Iris pigment epithelial cell (primary cell): ENCODE data around the gene ABCC3.

ENCODE experiments used
- DNase-seq: peaks from one replicate; pipeline ENCODE4 v3.0.0-alpha.2; 2011; ENCODE audit warnings: low read depth

The ABCC3 gene, protein sequence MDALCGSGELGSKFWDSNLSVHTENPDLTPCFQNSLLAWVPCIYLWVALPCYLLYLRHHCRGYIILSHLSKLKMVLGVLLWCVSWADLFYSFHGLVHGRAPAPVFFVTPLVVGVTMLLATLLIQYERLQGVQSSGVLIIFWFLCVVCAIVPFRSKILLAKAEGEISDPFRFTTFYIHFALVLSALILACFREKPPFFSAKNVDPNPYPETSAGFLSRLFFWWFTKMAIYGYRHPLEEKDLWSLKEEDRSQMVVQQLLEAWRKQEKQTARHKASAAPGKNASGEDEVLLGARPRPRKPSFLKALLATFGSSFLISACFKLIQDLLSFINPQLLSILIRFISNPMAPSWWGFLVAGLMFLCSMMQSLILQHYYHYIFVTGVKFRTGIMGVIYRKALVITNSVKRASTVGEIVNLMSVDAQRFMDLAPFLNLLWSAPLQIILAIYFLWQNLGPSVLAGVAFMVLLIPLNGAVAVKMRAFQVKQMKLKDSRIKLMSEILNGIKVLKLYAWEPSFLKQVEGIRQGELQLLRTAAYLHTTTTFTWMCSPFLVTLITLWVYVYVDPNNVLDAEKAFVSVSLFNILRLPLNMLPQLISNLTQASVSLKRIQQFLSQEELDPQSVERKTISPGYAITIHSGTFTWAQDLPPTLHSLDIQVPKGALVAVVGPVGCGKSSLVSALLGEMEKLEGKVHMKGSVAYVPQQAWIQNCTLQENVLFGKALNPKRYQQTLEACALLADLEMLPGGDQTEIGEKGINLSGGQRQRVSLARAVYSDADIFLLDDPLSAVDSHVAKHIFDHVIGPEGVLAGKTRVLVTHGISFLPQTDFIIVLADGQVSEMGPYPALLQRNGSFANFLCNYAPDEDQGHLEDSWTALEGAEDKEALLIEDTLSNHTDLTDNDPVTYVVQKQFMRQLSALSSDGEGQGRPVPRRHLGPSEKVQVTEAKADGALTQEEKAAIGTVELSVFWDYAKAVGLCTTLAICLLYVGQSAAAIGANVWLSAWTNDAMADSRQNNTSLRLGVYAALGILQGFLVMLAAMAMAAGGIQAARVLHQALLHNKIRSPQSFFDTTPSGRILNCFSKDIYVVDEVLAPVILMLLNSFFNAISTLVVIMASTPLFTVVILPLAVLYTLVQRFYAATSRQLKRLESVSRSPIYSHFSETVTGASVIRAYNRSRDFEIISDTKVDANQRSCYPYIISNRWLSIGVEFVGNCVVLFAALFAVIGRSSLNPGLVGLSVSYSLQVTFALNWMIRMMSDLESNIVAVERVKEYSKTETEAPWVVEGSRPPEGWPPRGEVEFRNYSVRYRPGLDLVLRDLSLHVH (N-terminal part only)

DNA sequence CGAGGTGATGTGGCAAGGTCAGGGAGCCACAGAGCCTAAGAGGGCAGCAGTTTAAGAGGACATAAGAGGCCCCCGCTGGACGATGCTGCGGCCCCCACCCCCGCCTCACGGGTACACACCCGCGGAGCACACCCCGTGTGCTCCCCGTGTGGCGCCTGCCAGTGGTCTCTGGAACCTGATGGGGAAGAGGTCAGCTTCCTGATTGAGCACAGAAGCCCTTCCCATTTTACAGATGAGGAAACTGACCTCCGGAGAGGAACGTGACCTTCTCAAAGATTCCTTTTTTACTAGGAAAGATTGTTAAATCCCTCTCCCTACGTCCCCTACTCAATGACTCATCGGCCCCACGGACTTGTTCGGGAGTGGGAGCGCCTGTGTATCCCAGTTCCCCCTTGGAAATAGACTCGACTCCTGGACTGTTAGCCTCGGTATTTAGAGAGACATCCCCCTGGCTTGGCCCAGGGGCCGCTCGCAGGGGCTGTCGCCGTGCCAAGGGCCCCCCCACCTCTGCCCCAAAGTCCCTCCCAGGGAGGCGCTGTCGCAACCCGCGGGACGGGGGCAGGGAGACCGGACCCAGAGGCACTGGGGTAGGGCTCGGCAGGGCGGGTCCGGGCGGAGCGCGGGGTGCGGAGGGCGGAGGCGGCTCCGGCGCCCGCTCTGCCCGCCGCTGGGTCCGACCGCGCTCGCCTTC, at the start of gene ABCC3:
Gene ABCC3 (plus strand): TSS at position 658 of the 691 bp plus-strand sequence. CDS start 56 bp downstream, outside the sequence.
- no peak for DNase-seq

DNA sequence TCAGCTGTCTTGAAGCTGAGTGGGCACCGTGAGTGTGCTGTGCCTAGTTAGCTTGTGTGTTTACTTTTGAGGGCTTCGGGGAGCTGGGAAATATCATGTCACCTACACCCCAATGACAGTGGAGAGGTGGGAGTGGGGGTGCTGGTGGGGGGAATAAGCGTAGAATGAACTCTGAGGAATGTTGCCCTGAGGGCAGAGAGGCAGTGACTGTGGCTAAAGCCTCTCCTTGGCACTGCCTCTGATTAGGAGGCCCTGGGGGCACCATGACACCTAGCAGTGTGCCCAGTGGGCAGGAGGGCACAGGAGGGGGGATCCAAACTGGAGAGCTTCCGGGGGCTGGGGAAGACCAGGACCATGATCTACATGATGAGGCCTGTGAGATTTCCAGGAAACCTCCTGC, 49.3 kb upstream of the ABCC3 start:
- DNase-seq, result no peak

DNA sequence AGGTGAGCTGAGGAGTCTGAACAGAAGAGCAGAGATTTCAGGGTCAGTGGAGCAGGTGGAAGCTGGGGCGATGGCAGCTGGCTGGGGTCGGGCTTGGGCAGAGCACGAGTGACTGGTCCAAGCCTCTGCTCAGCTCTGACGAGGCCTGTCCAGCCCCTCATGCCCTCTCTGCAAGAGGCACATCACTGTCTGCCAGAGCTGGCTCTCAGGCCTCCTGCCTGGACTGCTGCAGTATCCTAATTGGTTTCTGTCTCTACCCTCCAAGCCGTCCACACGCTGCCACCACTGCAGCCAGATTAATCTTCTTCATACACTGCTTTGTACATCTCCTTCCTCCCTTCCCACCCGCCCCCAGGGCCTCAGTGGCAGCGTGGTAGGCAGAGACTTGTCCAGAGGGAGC, 48.8 kb upstream of the ABCC3 start:
- no peak for DNase-seq

DNA sequence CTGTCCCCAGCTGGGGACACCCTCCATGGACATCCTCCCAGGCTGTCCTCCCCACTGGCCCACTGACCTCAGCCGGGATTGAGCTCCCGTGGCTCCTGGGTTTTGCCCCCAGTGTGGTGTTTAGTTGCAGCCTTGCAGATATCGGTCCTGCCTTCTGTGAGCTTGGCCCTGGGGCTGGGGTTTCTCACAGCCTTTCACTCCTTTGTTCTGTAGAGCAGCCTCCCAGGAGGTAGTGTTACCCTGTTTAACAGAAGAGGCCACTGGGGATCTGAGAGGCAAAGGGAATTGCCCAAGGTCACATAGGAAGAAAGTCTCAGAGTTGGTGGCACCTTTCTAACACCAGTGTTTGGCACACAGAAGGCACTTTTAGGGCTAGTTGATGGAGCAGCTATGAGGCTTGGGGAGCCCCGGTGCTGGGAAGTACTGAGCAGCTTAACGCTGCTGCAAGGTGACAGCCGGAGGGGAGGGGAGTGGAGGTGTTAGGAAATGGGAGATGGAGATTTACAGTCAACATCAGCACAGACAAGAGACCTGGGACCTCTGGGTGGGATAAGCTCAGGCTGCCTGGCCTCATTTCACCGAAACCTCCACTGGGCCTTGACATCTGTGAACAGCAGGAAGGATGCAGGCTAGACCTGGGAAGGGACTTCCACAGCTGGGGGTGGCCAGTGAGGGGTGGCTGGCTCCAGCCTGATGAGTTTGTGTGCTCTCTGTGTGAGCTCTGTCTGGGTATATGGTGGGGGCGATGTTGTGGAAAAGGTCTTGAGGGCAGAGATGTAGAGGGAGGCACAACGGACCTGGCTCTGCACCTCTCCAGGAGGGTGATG, 48.0 kb upstream of the ABCC3 start:
- DNase-seq, result no peak

DNA sequence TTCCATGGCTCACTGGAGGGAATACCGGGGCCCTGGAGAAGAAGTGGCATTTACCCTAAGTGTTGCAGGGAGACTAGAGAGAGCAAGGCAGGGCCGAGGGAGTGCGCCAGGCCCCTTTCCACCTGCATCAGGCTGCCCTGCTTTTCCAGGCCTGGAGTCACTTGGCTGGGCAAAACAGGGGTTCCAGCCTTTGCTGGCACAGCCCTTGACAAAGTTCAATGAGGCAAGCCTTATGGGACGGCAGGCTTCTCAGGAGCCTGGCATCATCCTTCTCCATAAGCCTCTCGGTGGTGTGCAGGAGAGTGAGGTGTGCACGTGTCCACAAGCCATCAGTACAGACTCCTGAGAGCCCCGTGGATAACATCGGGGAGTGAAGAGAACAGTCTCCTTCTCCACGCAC, 47.1 kb upstream of the ABCC3 start:
- DNase-seq, result no peak

DNA sequence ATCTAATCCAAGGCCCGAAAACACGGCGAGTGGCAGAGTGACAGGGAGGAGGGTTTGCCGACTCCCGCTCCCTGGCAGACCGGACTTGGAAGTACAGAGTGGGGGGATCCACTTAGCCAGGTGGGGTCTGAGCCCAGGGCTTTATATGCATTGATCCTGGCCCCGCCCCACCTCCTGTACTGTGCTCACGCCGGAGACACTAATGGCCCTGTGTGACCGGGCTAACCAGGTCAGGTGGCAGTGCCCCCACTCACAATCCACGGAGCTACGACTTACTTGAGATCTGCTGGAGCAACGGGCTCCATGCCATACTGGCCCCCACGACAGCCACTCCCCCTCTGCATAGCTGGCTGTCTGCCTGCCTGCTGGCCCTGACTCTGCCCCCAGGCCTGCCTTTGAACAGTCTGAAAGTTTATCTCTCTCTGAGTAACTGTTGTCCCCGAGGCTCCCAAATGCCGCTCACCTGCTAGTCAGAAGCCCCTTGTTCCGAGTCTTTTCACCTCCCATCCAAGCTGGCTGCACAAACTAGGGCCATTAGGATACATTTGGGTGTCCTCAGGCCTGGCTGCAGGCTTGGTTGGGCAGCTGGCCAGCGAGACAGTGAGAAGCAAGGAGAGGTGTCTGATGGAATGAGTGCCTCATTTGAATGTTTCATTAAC, 46.2 kb upstream of the ABCC3 start:
- no peak for DNase-seq

DNA sequence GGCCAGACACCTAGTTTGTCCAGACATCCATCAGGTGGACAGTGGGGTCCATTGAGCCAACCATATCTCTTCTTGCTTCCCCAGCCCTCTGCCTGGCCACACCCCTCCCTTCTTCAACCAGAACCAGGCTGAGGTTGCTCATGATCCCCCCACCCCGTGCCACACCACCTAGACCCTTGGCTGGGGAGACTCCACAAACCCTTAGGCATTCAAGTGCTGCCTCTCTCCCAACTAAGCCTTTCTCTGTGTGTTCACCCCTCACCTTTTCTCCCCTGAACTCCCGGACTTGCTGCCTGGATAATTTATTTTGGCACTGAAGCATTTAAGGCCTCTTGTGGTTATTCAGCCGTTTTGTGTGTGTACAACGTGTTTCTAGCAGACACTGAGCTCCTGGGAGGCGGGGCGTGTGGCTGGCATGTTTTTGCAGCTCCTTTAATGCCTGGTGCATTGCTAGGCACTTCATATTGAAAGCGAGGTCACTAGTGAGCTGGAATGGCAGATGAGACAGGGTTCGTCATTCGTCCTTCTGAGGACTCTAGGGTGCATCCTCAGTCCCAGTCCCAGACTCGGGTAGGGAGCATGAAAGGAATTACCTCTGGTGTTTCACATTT, 45.5 kb upstream of the ABCC3 start:
- peak; percentile 34 for DNase-seq

DNA sequence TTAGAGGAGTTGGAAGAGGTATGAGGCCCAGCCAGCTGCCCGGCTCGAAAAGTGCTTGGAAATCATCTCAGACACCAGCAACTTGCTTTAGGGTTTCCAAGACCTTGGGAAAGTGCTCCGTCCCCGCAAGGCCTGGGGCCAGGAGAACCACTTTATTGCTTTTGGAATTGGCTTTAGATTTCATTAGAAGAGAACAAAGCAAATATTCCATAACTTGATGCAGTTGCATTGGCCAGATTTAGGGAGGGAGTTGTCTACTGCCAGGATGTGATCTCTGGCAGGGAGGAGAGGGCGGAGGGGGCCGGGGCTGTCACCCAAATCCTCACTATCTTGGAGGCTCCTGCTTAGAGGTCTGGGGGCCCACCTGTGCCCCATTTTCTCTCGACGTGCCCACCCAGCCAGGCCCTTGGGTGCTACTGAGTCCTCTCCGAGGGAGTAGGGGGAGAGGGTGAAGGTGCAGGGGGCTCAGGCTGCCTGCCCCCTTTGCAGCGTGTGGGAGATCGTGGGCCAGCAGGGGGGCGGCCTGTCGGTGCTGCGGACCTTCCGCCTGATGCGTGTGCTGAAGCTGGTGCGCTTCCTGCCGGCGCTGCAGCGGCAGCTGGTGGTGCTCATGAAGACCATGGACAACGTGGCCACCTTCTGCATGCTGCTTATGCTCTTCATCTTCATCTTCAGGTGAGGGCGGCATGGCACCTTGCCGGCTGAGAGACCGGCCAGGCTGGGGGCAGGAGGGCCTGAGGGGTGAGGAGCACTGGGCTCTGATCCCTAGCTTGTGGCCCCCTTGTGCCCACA, 43.5 kb upstream of the ABCC3 start:
- no peak for DNase-seq

DNA sequence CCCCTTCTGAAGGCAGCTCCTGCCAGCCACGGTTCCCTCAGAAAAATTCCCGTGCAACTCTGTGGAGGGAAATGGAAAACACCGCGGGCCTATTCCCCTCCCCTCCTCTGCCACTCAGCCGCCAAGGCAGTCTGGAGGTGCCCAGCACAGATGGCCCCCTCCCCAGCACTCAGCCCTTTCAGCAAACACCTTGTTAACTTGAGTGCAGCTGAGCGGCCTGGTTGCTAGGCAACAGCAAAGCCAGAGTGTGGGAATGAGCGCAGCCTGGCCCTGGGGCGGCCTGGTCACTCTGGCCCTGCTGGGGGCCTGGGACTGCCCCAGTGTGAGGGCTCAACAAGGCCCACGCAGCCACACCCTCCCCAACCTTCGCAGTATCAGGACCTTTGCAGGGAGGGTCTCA, 41.4 kb upstream of the ABCC3 start:
- DNase-seq, result no peak

DNA sequence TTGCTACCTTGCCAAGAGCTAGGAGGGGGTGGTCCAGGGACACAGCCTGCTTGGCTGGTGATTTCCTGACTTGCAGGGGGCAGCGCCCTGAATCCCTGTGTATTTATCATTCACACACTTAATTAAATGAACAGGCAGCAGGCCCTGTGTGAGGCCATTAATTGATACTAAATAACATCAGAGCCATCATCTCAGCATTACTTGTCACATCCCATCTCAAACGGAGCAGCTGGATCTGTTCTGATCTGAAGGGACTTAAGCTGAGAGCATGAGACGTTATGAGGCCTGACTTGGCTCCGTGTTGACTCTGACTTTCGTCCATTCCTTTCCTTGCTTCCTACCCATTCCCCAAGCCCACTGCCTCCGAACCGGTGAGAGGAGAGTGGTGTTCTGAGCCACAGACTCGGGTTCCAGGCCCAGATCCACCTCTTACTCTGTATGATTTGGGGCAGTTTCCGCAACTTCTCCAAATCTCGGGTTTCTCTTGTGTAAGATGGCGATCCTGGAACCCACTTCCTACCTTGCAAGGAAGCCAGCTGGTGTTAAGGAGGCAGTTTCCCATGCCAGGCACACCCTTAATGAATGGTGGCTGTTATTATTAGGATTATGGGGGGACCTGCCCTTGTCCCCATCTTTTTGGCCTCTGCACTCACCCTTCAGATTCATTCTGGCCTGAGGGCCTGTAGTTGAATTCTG, 40.4 kb upstream of the ABCC3 start:
- no peak for DNase-seq

DNA sequence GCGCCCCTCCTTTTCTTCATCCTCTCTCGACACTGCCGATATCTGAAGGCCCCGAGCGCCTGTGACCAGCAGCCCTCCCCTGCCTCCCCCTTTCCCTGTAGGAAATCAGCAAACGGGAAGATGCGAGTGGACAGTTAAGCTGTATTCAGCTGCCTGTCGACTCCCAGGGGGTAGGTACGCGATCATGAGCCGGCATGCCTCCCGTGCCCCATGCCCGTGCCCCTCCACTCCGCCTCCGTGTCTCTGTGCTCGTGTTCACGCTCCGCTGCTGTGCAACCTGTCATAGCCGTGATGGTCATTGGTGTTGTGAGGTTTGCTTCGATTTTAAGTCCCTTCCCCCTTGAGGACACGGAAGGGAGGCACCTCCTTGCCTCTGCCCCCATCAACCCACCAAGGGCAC, 39.8 kb upstream of the ABCC3 start:
- DNase-seq, result no peak

DNA sequence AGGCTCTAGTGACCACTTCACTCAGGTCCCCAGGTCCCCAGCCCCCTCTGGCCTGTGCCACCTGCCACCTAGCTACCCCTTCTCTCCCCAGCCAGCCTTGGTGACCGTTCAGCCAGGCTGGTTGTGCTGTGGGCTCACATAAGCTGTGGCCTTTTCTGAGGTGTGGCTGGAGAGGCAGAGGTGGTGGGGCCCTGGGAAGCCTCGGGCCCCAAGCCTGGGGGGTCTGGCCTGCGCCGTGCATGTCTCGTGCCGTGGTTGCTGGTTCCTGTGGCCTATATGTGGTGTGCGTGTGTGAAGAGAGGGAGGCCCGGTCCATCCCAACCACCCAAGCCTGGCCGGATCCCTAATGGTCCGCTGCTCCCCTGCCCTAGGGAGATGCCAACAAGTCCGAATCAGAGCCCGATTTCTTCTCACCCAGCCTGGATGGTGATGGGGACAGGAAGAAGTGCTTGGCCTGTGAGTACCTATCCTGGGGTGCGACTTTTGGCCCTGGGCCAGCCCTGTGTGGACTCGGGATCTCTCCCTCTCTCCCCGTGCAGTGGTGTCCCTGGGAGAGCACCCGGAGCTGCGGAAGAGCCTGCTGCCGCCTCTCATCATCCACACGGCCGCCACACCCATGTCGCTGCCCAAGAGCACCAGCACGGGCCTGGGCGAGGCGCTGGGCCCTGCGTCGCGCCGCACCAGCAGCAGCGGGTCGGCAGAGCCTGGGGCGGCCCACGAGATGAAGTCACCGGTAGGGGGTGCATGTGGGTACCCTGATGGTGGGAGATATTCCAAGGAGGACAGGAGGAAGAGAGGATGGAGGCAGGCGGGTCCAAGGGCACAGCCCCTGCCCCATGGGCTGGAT, 38.3 kb upstream of the ABCC3 start:
- no peak for DNase-seq

DNA sequence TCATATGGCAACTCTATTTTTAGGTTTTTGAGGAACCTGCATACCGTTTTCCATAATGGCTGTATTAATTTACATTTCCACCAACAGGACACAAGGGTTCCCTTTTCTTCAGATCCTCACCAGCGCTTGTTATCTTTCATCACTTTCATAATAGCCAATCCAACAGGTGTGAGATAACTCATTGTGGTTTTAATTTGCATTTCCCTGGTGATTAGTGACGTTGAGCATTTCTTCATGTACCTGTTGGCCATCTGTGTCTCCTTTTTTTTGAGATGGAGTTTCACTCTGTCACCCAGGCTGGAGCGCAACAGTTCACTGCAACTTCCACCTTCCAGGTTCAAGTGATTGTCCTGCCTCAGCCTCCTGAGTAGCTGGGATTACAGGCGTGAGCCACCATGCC, 36.2 kb upstream of the ABCC3 start:
- DNase-seq, result no peak

DNA sequence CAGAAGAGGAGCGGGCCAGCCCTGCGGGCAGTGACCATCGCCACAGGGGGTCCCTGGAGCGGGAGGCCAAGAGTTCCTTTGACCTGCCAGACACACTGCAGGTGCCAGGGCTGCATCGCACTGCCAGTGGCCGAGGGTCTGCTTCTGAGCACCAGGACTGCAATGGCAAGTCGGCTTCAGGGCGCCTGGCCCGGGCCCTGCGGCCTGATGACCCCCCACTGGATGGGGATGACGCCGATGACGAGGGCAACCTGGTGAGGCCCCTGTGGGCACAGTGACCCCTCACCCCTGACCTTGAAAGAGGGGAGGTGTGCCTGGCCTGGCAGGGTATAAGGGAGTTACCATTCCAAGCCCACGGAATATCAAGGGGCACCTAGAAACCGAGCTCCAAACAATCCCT, 35.1 kb upstream of the ABCC3 start:
- DNase-seq, result no peak

DNA sequence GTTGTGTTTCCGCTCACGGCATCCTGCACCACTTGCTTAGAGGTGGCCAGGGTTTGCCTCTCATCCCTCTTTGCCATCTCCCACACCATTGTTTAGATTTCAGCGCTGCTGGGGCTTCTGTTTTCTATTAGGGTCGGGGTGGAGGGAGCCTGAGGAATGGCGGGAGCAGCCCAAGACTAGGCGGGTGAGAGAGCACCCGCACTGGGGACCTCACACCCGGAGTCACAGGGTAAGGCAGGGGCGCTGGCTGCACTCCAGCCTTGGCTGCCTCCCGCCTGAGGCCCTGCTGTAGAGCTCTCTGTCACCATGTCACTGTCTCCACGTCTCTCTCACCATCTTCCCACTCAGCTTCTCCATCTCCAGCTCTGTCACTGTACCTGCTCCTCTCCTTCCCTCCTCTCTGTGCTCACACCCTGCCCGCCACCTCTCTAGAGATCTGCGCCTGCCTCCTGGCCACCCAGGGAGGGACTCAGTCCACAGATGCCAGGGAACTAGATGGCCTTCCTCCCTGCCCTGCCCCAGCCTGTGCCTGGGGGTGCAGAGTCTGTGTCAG, 32.8 kb upstream of the ABCC3 start:
- no peak for DNase-seq

DNA sequence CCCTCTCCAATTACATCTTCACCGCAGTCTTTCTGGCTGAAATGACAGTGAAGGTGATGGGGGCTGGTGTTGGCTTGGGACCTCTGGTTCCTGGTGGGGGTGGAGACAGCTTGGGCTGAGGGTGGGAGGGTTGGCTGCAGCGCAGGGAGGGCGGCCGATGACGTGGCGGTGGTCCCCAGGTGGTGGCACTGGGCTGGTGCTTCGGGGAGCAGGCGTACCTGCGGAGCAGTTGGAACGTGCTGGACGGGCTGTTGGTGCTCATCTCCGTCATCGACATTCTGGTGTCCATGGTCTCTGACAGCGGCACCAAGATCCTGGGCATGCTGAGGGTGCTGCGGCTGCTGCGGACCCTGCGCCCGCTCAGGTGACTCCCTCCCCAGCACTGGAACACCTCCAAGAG, 31.8 kb upstream of the ABCC3 start:
- DNase-seq, result no peak

DNA sequence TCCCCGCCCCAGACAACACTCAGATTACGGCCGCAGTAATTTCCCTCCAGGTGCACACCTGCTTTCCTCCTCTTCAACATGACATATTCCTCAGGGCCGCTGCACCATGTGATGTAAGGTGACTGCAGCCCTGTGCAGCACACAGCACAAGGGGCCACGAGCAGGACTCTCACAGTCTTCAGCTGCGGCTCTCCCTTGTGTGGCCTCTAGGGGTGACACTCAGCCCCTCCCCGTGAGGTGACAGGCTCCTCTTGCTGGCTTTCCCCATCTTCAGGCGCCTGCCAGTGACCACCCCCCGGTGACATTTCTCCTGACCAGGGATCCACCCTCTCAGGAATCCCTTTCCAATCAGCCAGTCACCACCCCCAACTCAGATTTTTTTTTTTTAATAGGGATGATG, 31.3 kb upstream of the ABCC3 start:
- DNase-seq, result no peak
